Measurements from ENCODE around the gene CUBN. TPM values are rescaled to one million over a fixed set of nuclear protein-coding genes. Genes with fewer than 3 reads are reported as not detected.
A peak's percentile ranks its signal among the peaks of the same experiment; 100 is the strongest.

Gene CUBN
- total RNA-seq, 6 experiments from 2014 or later = 0.43 to 1.7 (median 1.2) TPM

DNA sequence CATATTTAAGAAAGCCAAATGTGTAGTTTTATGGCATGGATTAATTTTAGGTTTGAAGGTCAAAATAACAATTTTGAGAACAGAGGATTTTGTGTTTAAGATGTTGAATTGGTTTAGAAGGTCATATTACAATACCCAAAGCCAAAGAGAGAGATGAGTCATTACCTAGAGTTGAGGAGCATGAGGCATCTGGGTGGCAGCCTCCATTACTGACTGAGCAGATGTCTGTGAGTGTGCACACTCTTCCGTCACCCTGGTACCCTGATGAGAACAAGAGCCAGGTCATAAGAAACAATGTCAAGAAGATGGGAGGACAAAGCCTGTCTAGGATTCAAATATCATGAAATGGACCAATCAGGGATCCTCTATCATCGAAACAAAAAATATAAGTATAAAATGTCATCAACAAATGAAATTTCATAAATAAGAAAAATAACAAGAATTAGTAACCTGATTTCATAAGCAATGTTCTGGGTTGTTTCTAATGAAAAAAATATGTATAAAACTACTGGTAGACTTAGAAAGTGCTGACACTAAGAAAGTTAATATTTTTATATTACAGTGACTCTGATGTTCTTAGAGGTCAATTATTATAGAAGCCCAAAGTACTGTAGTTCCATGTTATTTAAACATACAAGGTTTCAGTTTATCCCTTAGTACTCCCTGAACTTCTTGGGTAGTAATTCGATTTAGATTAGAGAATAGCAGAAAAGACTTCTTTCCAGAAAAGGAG, 20.0 kb downstream of the CUBN start:
- peak; percentile 75 for DNase-seq
- H3K36me3 Mint-ChIP-seq (ENCODE audit: low read depth) = no peaks in the 10 kb centered on the region; the same call in 1 of the 2 replicates
- TF ChIP-seq, protein P1, sequence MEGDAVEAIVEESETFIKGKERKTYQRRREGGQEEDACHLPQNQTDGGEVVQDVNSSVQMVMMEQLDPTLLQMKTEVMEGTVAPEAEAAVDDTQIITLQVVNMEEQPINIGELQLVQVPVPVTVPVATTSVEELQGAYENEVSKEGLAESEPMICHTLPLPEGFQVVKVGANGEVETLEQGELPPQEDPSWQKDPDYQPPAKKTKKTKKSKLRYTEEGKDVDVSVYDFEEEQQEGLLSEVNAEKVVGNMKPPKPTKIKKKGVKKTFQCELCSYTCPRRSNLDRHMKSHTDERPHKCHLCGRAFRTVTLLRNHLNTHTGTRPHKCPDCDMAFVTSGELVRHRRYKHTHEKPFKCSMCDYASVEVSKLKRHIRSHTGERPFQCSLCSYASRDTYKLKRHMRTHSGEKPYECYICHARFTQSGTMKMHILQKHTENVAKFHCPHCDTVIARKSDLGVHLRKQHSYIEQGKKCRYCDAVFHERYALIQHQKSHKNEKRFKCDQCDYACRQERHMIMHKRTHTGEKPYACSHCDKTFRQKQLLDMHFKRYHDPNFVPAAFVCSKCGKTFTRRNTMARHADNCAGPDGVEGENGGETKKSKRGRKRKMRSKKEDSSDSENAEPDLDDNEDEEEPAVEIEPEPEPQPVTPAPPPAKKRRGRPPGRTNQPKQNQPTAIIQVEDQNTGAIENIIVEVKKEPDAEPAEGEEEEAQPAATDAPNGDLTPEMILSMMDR (IDR thresholded peaks at IDR 0.05) = no peak
- H3K27ac Mint-ChIP-seq = peak overlapping the region; percentile 50; the same call in 1 of the 2 replicates
- H3K4me1 Mint-ChIP-seq (ENCODE audit: low read depth) = peaks cover 37% of the 10 kb centered on the region
- no peaks in the 10 kb centered on the region for H3K9me3 Mint-ChIP-seq
- H3K4me3 Mint-ChIP-seq = peak overlapping the region; percentile 18; the same call in 1 of the 2 replicates
- H3K27me3 Mint-ChIP-seq (ENCODE audit: insufficient read depth) = no peaks in the 10 kb centered on the region

DNA sequence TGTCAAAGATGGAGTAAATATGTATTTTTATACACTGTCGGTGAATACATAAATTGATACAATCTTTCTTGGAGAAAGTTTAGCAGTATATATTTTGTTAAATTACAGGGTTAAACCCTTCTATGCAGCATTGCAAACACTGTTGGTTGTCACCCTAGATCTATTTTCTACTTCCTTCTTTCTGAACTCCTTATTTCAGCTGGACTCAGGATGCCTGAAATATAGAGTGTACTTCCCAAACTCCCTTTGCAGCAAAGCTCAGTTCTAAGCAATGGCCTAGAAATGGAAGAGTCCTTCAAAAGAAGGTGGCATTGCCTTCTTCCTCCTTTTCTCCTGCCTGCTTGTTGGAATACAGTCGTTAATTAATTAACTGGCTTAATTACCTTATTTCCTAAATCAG, 20.6 kb downstream of the CUBN start:
- no peaks in the 10 kb centered on the region for H3K9me3 Mint-ChIP-seq
- no peaks in the 10 kb centered on the region; the same call in 1 of the 2 replicates for H3K27me3 Mint-ChIP-seq (ENCODE audit: insufficient read depth)
- TF ChIP-seq, protein P1 (IDR thresholded peaks at IDR 0.05) = no peak
- peak overlapping the region; percentile 50; the same call in 1 of the 2 replicates for H3K27ac Mint-ChIP-seq
- H3K36me3 Mint-ChIP-seq (ENCODE audit: low read depth) = no peaks in the 10 kb centered on the region; the same call in 1 of the 2 replicates
- peak overlapping the region; percentile 18; the same call in 1 of the 2 replicates for H3K4me3 Mint-ChIP-seq
- H3K4me1 Mint-ChIP-seq (ENCODE audit: low read depth) = peaks cover 31% of the 10 kb centered on the region
- DNase-seq = no peak

DNA sequence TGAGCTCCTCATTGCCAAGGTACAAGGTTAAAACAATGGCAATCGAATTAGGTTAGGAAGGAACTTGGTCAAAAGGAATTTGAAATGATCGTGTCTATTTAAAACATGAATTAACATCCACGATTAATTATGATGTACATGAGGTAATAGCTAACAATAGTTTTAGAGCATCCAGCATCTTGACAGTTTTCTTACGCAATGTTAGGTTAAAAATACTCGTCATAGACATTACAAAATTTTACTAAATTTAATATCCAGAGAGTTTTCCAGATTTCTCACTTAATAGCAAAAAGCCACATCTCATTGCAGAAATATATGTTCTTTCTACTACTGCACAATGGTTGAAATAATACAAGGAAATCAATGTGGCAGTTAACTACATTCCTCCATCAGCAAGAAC, 22.6 kb downstream of the CUBN start:
- TF ChIP-seq, protein P1 (IDR thresholded peaks at IDR 0.05) = no peak

DNA sequence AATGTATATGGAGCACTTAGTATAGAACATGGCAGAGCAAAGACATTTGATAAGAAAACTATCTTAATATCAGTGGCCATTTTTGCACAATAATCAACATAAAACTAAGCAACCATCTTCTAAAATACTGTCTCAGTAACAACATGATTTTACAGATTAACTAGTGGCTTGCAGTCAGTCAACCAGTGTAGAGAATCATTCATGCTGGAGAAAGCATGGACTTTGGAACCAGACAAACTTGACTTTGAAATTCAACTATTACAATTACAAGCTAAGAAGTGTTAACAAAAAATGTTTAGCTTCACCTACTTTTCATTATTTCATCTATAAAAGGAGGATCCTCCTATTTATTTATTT, 27.7 kb downstream of the CUBN start:
- Mint-ChIP-seq H3K4me1 (ENCODE audit: low read depth) (peaks cover 12% of the 10 kb centered on the region), H3K27me3 (ENCODE audit: insufficient read depth) (peaks cover 2% of the 10 kb centered on the region; the same call in 1 of the 2 replicates), H3K36me3 (ENCODE audit: low read depth) (no peaks in the 10 kb centered on the region), H3K9me3 (no peaks in the 10 kb centered on the region), H3K27ac (no peak overlapping the region), H3K4me3 (no peak overlapping the region)
- DNase-seq = no peak
- TF ChIP-seq, protein P1 (IDR thresholded peaks at IDR 0.05) = no peak

More for the DNA sequence above, 22.6 kb downstream of the CUBN start:
- no peaks in the 10 kb centered on the region for H3K9me3 Mint-ChIP-seq
- no peak for DNase-seq
- H3K4me1 Mint-ChIP-seq (ENCODE audit: low read depth) = peaks cover 21% of the 10 kb centered on the region
- no peaks in the 10 kb centered on the region for H3K36me3 Mint-ChIP-seq (ENCODE audit: low read depth)
- peaks cover 2% of the 10 kb centered on the region; the same call in 1 of the 2 replicates for H3K27me3 Mint-ChIP-seq (ENCODE audit: insufficient read depth)
- no peak overlapping the region for H3K4me3 Mint-ChIP-seq
- H3K27ac Mint-ChIP-seq = no peak overlapping the region

DNA sequence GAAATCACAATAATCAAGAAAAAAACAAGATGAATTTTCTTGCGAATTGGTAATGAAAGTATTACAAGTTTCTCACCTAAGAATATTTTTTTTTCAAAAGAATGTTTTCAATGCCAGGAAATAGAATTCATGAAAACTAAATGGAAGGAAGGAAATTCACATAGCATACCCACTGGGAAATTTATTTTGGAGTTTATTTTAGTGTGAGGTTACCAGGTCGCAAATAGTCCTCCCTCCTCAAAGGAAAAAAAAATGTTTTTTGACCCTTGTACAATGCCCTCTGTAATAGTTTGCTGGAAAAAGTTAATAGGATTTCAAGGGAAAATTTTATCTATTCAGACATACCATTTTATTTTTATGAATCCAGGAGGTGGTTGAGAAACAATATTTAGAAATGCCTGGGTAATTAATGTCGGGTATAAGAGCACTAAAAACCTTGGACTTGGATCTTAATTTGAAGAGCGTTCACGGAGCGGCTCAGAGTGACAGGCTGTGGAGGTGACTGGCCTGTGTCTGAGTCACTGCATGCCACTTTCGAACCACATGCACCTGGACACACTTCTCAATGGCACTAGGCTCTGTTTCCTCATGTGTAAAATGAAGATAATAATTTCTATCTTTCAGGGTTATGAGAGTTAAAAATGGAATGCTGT, 28.2 kb downstream of the CUBN start:
- H3K4me1 Mint-ChIP-seq (ENCODE audit: low read depth) = peaks cover 12% of the 10 kb centered on the region
- H3K9me3 Mint-ChIP-seq = no peaks in the 10 kb centered on the region
- no peak for DNase-seq
- peaks cover 2% of the 10 kb centered on the region; the same call in 1 of the 2 replicates for H3K27me3 Mint-ChIP-seq (ENCODE audit: insufficient read depth)
- H3K4me3 Mint-ChIP-seq = no peak overlapping the region
- TF ChIP-seq, protein P1 (IDR thresholded peaks at IDR 0.05) = no peak
- no peaks in the 10 kb centered on the region for H3K36me3 Mint-ChIP-seq (ENCODE audit: low read depth)
- H3K27ac Mint-ChIP-seq = no peak overlapping the region

All from HFFc6 (cell line).